ENCODE results near the gene RAB11A. TPM values are rescaled to one million over a fixed set of nuclear protein-coding genes. Genes with fewer than 3 reads are reported as not detected.

Gene RAB11A
- total RNA-seq, 1 donor from 2014 or later: 71.7 TPM

- no peak for DNase-seq
Measured at GRCh38 chr15:65887565-65887964, 18.3 kb downstream of the RAB11A start.

- DNase-seq: no peak
Measured at GRCh38 chr15:65888981-65889380, 19.7 kb downstream of the RAB11A start.

- DNase-seq: no peak
Measured at GRCh38 chr15:65893060-65893459, 23.8 kb downstream of the RAB11A start.

- DNase-seq: no peak
Measured at GRCh38 chr15:65896236-65896635, 26.9 kb downstream of the RAB11A start.

GRCh38 chr15:65900488-65900887, 31.2 kb downstream of the RAB11A start:
- no peak for DNase-seq

GRCh38 chr15:65901336-65901735, 32.0 kb downstream of the RAB11A start:
- DNase-seq: no peak

GRCh38 chr15:65901836-65902235, 32.5 kb downstream of the RAB11A start:
- no peak for DNase-seq

GRCh38 chr15:65902373-65902772, 33.1 kb downstream of the RAB11A start:
- DNase-seq: no peak

- DNase-seq: no peak
Measured at GRCh38 chr15:65903296-65904073, 34.2 kb downstream of the RAB11A start.

- DNase-seq: no peak
Measured at GRCh38 chr15:65904301-65904700, 35.0 kb downstream of the RAB11A start.

GRCh38 chr15:65906396-65906795, 37.1 kb downstream of the RAB11A start:
- no peak for DNase-seq

- no peak for DNase-seq
Measured at GRCh38 chr15:65907661-65908060, 38.4 kb downstream of the RAB11A start.

GRCh38 chr15:65908876-65909275, 39.6 kb downstream of the RAB11A start:
- DNase-seq: no peak

- DNase-seq: no peak
Measured at GRCh38 chr15:65909831-65910230, 40.5 kb downstream of the RAB11A start.

GRCh38 chr15:65910341-65910740, 41.0 kb downstream of the RAB11A start:
- no peak for DNase-seq

- DNase-seq: no peak
Measured at GRCh38 chr15:65912235-65912634, 42.9 kb downstream of the RAB11A start.

- DNase-seq: no peak
Measured at GRCh38 chr15:65913631-65914199, 44.4 kb downstream of the RAB11A start.

GRCh38 chr15:65914386-65914785, 45.1 kb downstream of the RAB11A start:
- no peak for DNase-seq

GRCh38 chr15:65914981-65915925, 46.0 kb downstream of the RAB11A start:
- DNase-seq: no peak

- no peak for DNase-seq
Measured at GRCh38 chr15:65916041-65916663, 46.9 kb downstream of the RAB11A start.

- DNase-seq: no peak
Measured at GRCh38 chr15:65916664-65917406, 47.5 kb downstream of the RAB11A start.

- DNase-seq: no peak
Measured at GRCh38 chr15:65917407-65917756, 48.1 kb downstream of the RAB11A start.
